ENCODE results near the gene CKS2.

The CKS2 gene

GRCh38 chr9:89358985-89359384 is 48.0 kb downstream of the CKS2 start:
- ATAC-seq = peak; percentile 73
- TF ChIP-seq ZNF70 (CRISPR knock-in tag; IDR thresholded peaks at IDR 0.05) = no peak
- no peak for TF ChIP-seq CSDC2 (CRISPR knock-in tag; IDR thresholded peaks at IDR 0.05)
- no peak for TF ChIP-seq BACH2 (CRISPR knock-in tag; IDR thresholded peaks at IDR 0.05; ENCODE audit: borderline replicate concordance)
- TF ChIP-seq CREB5 (CRISPR knock-in tag; IDR thresholded peaks at IDR 0.05; ENCODE audit: low read depth) = no peak
- no peak for TF ChIP-seq TOX (CRISPR knock-in tag; IDR thresholded peaks at IDR 0.05; ENCODE audit: borderline replicate concordance)
- TF ChIP-seq POU6F1 (CRISPR knock-in tag; IDR thresholded peaks at IDR 0.05; ENCODE audit: borderline replicate concordance, low read depth) = no peak
- TF ChIP-seq SNAI2 (CRISPR knock-in tag; IDR thresholded peaks at IDR 0.05) = no peak
- TF ChIP-seq PATZ1 (CRISPR knock-in tag; IDR thresholded peaks at IDR 0.05; ENCODE audit: borderline replicate concordance) = no peak
- no peak for TF ChIP-seq TCF4 (CRISPR knock-in tag; IDR thresholded peaks at IDR 0.05; ENCODE audit: borderline replicate concordance)
- TF ChIP-seq ZC3H10 (CRISPR knock-in tag; IDR thresholded peaks at IDR 0.05) = no peak
- TF ChIP-seq CSRNP3 (CRISPR knock-in tag; IDR thresholded peaks at IDR 0.05) = no peak
- TF ChIP-seq ZFP30 (CRISPR knock-in tag; IDR thresholded peaks at IDR 0.05) = no peak

- peak; percentile 35; the same call in 1 of the 2 replicates for TF ChIP-seq ISL1 (CRISPR knock-in tag; IDR thresholded peaks at IDR 0.05)
- peak; percentile 37; the same call in 1 of the 2 replicates for TF ChIP-seq TSHZ2 (CRISPR knock-in tag; IDR thresholded peaks at IDR 0.05)
- no peak for TF ChIP-seq POU6F1 (CRISPR knock-in tag; IDR thresholded peaks at IDR 0.05; ENCODE audit: borderline replicate concordance, low read depth)
- ATAC-seq = peak; percentile 34; the same call in 2 of the 3 replicates
Observed at GRCh38 chr9:89359751-89360261, 48.8 kb downstream of the CKS2 start.

GRCh38 chr9:89360465-89360864 is 49.5 kb downstream of the CKS2 start:
- ATAC-seq = no peak
- TF ChIP-seq PATZ1 (CRISPR knock-in tag; IDR thresholded peaks at IDR 0.05; ENCODE audit: borderline replicate concordance) (no peak), ZNF70 (CRISPR knock-in tag; IDR thresholded peaks at IDR 0.05) (no peak), ARNTL (CRISPR knock-in tag; IDR thresholded peaks at IDR 0.05; ENCODE audit: borderline replicate concordance, low read depth) (no peak), CSDC2 (CRISPR knock-in tag; IDR thresholded peaks at IDR 0.05) (no peak), POU6F1 (CRISPR knock-in tag; IDR thresholded peaks at IDR 0.05; ENCODE audit: borderline replicate concordance, low read depth) (no peak), ISL1 (CRISPR knock-in tag; IDR thresholded peaks at IDR 0.05) (no peak), ZFP3 (CRISPR knock-in tag; IDR thresholded peaks at IDR 0.05) (no peak), TOX (CRISPR knock-in tag; IDR thresholded peaks at IDR 0.05; ENCODE audit: borderline replicate concordance) (no peak), PPARA (CRISPR knock-in tag; IDR thresholded peaks at IDR 0.05; ENCODE audit: borderline replicate concordance) (no peak), TCF4 (CRISPR knock-in tag; IDR thresholded peaks at IDR 0.05; ENCODE audit: borderline replicate concordance) (no peak), GLIS3 (CRISPR knock-in tag; IDR thresholded peaks at IDR 0.05) (no peak), ZC3H10 (CRISPR knock-in tag; IDR thresholded peaks at IDR 0.05) (no peak), CSRNP3 (CRISPR knock-in tag; IDR thresholded peaks at IDR 0.05) (no peak)

All from SK-N-SH treated with all-trans-retinoic acid at 6 μM for 48 hours (cell line).